HG03039 (cell line): Measurements from ENCODE around the gene IRF2.
A peak's percentile ranks its signal among the peaks of the same experiment; 100 is the strongest.
"Not testable (repeated sequence)": the region's sequence is repeated elsewhere in the genome, so short reads cannot be mapped to it uniquely, and the experiment has no call there.

Source experiments
- ATAC-seq: cut with Tn5 transposase; IDR thresholded peaks from one replicate; pipeline ENCODE4 v1.9.1; 2021; ENCODE audit warnings: mild to moderate bottlenecking, moderate library complexity; ENCODE audit not compliant: unreplicated experiment

Gene IRF2

GRCh38 chr4:184350213-184350817, 124.0 kb downstream of the IRF2 start:
- no peak for ATAC-seq

GRCh38 chr4:184349283-184350039, 124.9 kb downstream of the IRF2 start:
- no peak for ATAC-seq

- no peak for ATAC-seq
These were observed 125.8 kb downstream of the IRF2 start for GRCh38 chr4:184348311-184349233.

- ATAC-seq, result peak; percentile 60
These were observed 126.8 kb downstream of the IRF2 start for GRCh38 chr4:184347251-184348239.

- no peak for ATAC-seq
These were observed 127.7 kb downstream of the IRF2 start for GRCh38 chr4:184346682-184347081.

- not testable (repeated sequence) for ATAC-seq
These were observed 128.1 kb downstream of the IRF2 start for GRCh38 chr4:184346273-184346672.

GRCh38 chr4:184345573-184345922, 128.8 kb downstream of the IRF2 start:
- ATAC-seq, result no peak

GRCh38 chr4:184344899-184345572, 129.3 kb downstream of the IRF2 start:
- no peak for ATAC-seq

GRCh38 chr4:184344435-184344834, 129.9 kb downstream of the IRF2 start:
- no peak for ATAC-seq

GRCh38 chr4:184343502-184344177, 130.7 kb downstream of the IRF2 start:
- ATAC-seq, result no peak

- not testable (repeated sequence) for ATAC-seq
These were observed 131.5 kb downstream of the IRF2 start for GRCh38 chr4:184342857-184343237.

- no peak for ATAC-seq
These were observed 132.0 kb downstream of the IRF2 start for GRCh38 chr4:184342167-184342856.

- not testable (repeated sequence) for ATAC-seq
These were observed 134.8 kb downstream of the IRF2 start for GRCh38 chr4:184339398-184340193.

GRCh38 chr4:184337907-184338306, 136.4 kb downstream of the IRF2 start:
- no peak for ATAC-seq
